GM19395 (cell line): Measurements from ENCODE around the gene OR2T3.
"Not testable (repeated sequence)": the region's sequence is repeated elsewhere in the genome, so short reads cannot be mapped to it uniquely, and the experiment has no call there.

Experiments used
- ATAC-seq: cut with Tn5 transposase; IDR thresholded peaks from one replicate; pipeline ENCODE4 v1.9.1; 2021; ENCODE audit warnings: mild to moderate bottlenecking, moderate library complexity; ENCODE audit not compliant: unreplicated experiment

OR2T3 gene, protein sequence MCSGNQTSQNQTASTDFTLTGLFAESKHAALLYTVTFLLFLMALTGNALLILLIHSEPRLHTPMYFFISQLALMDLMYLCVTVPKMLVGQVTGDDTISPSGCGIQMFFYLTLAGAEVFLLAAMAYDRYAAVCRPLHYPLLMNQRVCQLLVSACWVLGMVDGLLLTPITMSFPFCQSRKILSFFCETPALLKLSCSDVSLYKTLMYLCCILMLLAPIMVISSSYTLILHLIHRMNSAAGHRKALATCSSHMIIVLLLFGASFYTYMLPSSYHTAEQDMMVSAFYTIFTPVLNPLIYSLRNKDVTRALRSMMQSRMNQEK

DNA sequence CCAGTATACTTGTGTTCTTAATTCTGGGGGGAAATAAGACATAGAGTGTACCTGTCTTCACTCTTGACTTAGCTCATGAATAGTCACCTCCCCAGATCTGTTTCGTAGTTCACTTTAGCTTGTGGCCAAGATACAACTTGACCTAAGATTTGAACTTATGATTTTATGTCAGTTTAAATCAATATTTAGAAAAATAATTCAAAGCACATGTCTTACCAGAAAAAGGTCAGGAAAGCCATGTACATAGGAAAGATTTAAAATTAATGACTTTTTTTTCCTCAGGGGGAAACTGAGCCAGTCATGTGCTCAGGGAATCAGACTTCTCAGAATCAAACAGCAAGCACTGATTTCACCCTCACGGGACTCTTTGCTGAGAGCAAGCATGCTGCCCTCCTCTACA, at the start of gene OR2T3:
OR2T3 (plus strand) TSS at position 301 of the 400 bp plus-strand sequence; CDS start at position 301, 0 bp downstream.
- ATAC-seq: not testable (repeated sequence)

DNA sequence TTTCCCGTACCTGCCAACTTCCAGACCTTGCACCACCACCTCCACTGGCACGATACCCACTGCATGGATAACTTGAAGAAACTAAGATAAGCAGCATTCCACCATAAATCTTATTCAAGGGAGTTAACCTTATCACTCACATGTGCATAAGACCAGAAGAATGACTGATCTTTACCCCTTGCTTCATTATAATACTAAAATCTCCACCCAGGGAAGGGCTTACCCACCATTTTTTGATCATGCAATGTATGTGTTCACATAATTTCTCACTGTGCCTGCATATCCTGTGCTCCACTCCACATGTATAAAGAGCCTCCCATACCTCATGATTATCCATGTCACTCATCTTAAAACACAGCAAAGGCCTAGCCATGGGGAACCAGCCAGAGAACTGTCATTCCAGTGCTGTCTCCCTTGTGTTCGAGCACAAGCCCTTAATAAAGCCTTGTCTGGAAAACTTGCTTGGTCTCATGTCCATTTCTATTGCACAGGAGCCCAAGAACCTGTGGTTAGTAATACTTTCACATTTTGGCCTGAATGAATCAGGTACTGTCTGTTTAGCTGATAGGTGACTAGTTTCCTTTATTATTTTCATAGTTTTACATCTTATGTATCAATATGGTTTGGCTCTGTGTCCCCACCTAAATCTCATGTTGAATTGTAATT, 45.5 kb upstream of the OR2T3 start:
- ATAC-seq: peak; percentile 71

DNA sequence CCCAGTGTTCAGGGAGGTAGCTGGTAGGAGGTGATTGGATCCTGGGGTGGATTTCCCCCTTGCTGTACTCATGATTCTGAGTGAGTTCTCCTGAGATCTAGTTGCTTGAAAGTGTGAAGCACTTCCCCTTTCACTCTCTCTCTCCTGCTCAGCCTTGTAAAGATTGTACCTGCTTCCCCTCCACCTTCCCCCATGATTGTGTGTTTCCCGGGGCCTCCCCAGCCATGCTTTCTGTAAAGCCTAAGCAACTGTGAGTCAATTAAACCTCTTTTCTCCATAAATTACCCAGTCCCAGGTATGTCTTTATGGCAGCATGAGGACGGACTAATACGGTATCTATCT, 45.0 kb upstream of the OR2T3 start:
- ATAC-seq: peak; percentile 98

DNA sequence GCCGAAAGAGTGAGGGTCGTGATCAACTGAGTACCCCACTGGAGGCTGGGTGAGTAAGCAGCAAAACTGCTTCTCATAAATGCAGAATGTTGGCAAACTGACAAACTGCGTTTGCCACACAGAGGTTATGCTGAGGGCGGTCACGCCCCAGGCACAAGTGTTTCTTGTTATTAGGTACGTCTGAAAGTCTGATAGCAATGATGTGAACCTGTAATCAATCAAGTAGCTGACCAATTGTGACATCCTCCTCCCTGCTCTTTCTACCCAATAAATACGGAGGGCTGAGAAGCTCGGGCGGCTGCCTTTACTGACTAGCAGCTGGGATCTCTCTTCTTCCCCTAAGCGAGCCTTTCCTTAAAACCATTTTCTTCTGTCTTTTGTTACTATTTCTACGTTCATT, 41.5 kb upstream of the OR2T3 start:
- not testable (repeated sequence) for ATAC-seq

DNA sequence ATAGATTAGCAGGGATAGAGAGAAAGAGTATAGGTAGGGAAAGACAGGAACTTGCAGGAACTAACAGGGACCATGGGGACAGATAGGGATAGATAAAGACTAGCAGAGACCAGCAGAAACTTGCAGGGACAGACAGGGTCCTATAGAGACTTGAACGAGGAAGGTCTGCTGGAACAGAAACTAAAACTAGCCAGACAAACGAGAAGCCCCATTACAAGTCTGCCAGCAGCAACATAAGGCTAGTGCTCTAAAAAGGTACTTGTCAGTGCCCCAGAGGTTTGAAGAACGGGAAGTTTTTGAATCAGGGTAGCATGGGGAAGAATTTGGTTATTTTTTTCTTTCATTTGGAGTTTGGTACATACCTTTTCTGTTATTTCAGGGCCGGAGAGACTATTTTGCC, 41.0 kb upstream of the OR2T3 start:
- not testable (repeated sequence) for ATAC-seq

DNA sequence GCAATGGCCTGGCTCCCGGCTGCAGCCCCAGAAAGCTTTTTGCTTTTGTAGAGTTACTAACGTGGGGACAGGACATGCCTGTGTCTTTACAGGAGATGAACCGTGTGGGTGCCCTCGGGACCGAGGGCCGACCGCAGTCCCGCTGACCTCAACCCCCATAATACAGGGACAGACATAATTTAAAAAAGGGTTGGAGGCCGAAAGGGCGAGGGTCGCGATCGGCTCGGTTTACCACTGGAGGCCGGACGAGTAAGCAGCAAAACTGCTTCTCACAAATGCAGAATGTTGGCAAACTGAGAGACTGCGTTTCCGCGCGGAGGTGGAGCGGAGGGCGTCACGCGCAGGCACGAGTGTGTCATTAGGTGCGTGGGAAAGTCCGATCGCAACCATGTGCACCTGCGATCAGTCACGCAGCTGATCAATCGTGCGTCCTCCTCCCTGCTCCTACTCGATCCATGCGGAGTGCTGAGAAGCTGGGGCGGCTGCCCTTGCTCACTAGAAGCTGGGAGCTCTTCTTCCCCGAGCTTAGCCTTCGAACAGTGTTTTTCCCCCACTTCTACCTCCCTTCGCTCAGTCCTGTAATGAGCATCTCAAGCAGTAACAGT, 39.2 kb upstream of the OR2T3 start:
- ATAC-seq: not testable (repeated sequence)

DNA sequence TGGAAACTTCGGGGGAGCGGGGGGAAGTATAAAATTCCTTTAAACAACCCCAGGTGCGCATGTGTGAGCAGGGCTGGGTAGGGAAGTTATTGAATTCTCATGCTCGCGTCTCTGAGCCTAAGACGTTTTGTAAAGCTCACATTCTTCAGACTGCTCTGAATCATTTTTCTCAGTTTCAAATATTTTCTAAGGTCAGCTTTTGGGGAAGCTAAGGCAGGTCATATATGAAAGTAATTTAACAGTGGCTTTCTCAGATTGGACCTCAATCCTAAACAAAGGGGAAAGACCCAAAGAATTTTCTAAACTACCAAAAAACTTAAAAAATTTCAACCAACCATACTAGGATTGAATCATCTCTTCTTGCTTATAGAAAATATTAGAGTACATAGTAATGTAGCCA, 38.2 kb upstream of the OR2T3 start:
- peak; percentile 59 for ATAC-seq

DNA sequence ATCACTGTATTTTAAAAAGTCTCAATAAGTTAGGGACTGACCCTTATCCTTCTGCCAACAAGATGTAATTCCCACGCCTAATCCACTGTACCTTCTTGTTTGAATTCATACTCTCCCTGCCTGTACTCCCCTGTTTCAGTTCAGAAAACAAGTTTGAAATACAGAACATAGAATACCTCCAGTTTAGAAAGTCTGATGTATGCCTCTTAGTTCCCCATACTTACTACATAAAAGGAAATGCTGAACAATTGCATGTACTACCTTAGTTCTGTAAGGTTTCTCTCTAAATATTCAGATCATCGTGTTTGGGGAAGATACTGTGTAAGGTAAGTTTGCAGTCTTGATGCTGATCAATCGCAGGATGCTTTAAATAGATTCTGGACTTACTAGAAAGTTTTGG, 36.8 kb upstream of the OR2T3 start:
- ATAC-seq: peak; percentile 80

DNA sequence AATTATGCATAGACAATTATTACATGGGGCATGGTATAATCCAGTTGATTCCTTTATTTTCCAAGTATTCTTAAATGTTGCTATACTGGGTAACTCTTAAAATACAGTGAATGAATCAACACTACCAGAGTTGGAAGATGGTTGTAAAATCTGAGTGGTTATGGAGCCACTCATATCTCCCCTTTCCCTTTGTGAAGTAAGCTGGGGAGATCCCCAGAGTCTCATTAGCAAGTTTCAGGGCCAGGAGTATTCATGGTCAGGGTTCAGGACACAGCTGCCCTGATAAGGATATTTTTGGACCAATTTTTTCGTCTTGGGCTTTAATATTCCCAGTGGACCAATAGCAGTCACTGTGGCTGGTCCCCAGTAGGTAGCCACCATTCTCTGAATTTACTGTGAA, 34.5 kb upstream of the OR2T3 start:
- ATAC-seq: not testable (repeated sequence)

DNA sequence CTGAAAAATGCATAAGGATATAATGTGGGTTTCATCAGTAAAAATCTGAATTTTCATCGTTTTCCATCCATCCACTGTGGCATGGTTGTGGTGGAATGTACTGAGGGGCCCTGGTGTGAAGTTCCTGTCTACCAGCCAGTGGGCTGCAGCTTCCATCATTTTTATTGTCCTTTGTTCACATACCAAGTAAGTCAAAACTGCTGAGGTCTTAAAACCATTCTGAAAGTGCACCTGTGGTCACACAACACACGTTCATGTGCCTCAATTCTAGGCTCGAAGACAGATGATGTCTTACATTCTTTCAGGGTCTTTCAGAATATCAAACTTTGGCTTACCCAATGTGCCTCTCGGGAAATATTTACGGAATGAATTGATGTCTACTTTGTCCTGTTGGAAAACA, 33.9 kb upstream of the OR2T3 start:
- not testable (repeated sequence) for ATAC-seq

DNA sequence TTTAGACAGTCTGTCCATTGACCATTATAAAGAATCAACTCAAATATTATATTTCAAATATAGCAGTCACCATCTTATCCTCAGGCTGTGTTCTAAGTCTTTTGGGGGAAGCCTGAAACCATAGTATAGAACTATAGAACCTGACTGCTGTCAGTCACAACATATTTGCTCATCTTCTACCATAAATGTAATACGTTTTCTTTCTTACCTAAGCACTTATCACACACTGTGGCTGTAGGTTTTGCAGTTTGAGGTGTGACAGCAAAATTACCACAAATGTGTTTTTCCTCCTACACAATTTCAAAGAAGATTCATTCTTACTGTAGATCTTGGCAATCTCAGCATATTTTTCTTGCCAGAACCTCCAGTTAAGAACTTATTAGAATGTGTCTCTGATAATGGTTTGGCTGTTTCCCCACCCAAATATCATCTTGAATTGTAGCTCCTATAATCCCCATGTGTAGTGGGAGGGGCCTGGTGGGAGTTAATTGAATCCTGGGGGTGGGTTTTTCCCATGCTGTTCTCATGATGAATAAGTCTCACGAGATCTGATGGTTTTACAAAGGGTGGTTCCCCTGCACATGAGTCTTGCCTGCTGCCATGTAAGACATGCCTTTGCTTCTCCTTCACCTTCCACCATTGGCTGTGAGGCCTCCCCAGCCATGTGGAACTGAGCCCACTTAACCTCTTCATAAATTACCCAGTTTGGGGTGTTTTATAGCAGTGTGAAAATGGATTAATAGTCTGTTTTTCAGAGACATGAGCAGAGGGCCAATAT, 30.5 kb upstream of the OR2T3 start:
- ATAC-seq: not testable (repeated sequence)

DNA sequence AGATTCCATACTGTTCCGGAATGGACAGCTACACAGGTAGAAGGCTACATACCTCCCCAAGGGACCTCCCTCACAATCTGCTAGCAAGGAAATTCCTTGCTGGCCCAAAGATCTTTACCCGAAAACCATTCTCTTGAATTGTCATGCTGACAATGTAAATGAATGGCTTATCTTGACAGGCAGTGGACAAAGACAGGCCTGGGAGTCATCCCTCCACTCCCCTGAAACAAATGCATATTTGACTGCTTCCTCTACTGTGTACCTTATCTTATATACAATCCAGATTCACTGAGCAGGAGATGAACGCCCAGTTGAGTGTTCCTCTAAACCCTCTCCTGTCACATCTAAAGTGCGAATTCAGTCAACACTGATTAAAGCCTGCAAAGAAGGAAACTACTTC, 28.5 kb upstream of the OR2T3 start:
- ATAC-seq: not testable (repeated sequence)

DNA sequence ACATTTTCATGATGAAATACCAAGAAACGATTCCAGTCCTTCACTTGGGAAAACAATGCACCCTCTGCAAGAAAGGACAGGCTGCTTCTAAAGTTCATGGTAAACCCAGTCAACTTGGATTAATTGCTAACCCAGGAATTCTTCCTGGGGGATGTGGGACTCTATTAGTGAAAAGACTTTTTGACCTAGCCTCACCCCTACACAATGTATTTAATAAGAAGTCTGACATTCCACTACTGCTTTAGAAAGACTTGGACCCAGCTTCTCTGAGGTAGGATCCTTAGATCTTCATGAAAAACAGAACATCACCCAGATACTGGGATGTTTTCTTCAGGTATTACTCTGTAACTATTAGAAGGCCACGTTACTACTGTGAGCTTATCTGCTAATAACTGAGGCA, 27.8 kb upstream of the OR2T3 start, which contains the start of gene OR2T2:
OR2T2 (plus strand) TSS at position 239 of the 400 bp plus-strand sequence. CDS start 7,161 bp downstream, outside the sequence.
- not testable (repeated sequence) for ATAC-seq

DNA sequence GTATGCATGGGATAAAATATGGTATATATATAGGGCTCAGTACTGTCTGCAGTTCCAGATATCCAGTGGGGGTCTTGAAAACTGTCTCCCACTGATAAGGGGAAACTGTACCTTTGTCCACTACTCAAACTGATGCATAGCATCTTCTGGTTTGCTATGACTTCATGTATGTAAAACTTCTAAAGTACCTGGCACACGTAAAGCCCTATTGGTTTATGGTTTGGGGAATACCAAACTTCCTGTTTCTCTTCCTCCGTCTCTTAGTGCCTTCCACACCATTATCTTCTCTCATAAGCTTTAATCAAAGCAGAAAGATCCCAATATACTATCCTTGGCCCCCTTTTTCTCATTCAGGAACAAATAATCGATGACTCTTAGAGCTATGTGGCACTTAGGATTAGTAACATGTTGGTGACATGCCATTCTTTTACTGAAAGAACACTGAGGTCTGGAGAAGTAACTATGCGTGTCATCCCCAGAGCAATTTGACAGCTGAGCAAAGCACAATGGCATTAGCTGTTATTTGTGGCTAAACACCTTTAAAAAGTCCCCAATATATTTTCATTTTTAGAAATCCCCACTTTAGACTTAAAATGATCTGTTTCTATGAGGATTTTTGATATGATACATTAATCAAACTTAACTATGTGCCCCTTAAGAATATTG, 24.6 kb upstream of the OR2T3 start:
- ATAC-seq: peak; percentile 47

DNA sequence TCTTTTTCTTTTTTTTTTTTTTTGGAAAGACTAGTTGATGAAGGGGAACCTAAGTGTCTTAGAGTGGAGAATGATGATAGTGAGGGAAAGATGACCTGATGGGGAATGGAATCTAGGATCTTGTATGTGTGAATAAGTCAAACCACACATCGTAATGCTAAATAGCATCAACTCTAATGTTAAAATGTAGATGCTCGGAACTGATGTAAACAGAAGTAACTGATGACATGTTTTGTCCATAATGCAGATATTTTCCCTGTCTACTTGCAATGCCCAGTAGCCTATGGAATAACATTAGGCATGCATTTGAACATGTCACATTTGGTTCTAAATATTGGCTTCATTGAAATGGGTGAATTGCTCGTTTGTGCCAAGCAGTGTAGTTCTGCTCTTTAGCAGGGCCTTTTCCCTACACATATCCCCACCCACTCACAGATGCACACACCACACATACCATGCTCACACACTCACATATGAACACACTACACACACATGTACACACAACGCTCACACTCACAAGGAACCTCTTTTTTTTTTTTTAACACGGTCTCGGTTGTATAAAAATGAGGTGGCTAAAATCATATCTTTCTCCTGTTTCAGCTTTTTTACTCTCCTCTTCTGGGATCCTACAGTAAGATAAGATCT, 23.2 kb upstream of the OR2T3 start:
- ATAC-seq: peak; percentile 8

DNA sequence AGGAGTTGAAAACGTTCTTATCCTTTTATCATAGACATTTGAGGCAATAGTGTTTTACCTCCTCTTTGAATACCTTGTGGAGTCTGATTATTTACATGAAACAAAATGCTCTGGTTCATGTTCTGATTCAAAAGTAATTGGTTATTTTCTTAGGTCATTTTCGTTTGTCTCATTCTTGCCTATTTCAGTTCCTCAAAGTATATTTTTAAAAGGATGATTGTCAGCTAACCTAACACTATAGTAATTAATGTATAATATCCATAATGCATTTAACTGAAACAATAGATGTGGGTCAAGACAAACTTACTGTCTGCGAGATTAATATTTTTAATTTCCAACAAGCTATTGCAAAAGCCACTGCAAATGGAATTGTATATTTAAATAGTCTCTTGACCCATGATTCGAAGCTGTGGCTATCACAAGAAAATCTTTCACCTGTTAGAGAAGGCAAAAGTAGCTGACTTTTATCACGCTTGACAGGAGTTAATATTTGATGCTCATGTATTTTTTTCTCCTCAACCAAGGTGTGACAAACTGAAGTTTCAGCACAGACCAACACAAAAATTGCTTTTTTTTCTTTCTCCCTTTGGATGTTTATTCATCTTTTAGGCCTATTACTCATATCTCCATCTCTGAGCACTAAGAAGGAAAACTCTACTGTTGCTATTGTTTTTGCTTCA, 22.5 kb upstream of the OR2T3 start:
- ATAC-seq: peak; percentile 66

DNA sequence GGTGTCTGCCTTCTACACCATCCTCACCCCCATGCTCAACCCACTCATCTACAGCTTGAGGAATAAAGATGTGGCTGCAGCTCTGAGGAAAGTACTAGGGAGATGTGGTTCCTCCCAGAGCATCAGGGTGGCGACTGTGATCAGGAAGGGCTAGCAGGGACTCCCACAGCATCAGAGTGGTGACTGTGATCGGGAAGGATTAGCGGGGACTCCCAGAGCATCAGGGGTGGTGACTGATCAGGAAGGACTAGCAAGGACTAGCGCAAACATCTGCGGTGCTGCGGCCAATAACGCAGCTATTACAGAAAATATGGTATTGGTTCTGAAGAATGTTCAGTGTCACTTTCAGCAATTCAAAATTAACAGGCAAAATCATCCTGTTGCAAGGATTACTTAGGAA, 19.5 kb upstream of the OR2T3 start:
- ATAC-seq: not testable (repeated sequence)

DNA sequence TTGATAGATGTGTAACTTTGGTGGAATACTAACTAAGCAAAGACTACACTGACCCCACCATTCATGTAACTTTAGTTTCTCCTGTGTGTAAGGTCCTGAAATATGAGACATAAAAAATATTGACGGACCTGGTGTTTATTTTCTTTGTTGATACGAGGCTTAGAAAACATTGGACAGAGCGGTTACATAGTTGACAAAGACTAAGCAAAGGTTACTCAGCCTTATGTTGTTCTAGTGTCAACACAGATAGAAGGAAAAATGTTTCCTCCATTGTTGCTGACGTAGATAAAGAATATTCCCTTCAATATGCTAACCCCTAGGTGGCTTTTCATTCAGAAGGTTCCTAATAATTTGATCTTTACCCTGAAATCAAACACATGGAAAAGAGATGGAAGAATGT, 18.1 kb upstream of the OR2T3 start:
- ATAC-seq: not testable (repeated sequence)

DNA sequence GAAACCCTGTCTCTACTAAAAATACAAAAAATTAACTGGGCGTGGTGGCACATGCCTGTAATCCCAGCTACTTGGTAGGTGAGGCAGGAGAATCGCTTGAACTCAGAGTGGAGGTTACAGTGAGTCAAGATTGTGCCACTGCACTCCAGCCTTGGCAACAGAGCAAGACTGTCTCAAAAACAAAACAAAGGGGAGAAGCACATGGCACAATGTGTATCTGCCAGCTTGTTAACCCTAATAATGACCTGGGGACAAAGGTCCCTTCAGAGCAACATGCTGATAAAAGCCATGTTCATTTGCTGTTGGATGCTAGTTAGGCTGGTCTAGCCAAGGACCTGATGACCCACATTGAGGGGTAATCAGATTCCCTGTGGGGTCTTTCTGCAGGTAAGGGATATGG, 16.5 kb upstream of the OR2T3 start:
- not testable (repeated sequence) for ATAC-seq

DNA sequence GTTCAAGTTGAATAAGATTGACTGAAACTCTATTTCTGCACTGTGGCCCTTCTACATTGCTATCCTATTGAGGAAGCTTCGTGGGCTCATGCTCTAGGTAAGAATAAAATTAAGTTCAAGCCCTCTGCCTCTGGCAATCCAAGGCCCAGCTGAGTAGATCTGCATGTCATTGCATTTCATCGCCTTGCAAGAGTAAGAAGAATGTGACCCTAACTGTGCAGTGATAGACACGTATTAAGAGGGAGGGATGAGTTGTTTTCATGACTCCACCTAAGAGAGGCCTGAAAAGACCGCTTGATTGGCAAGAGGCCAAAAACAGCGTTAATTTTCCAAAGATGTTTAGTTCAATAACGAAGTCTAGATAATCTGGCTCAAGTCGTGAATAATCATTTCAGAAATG, 14.0 kb upstream of the OR2T3 start:
- not testable (repeated sequence) for ATAC-seq
